A673 (cell line): Measurements from ENCODE around the gene PALM2AKAP2.

Source experiments
- CTCF ChIP-seq: fragments of 300-800, 200-600 bp; sonication (generic); conservative IDR thresholded peaks from 2 replicates; pipeline ENCODE4 v1.5.1; 2017; ENCODE audit warnings: low read depth, mild to moderate bottlenecking, antibody characterized with exemption, low read length, moderate library complexity, mixed read lengths
- EZH2 ChIP-seq: fragments of 200-600 bp; sonication (generic); IDR thresholded peaks from 2 replicates; pipeline ENCODE4 v1.6.1; 2017; ENCODE audit warnings: borderline replicate concordance, low read depth, mild to moderate bottlenecking, mixed read lengths, antibody characterized with exemption, low read length; ENCODE audit not compliant: poor library complexity, severe bottlenecking

- no peak for TF ChIP-seq CTCF
- no peak for TF ChIP-seq EZH2
These were observed 9.9 kb upstream of the PALM2AKAP2 start for GRCh38 chr9:109770101-109770500.
